Activated CD8-positive, alpha-beta memory T cell treated with anti-CD3 and anti-CD28 coated beads, Interleukin-2, amount 50 U/mL, for 4 hours (primary cell): ENCODE data around the gene FGD1.
"Not testable (repeated sequence)": the region's sequence is repeated elsewhere in the genome, so short reads cannot be mapped to it uniquely, and the experiment has no call there.

Source experiments
- DNase-seq: peaks from one replicate; pipeline ENCODE4 v3.0.0-alpha.2; 2020

FGD1 gene

GRCh38 chrX:54495814-54496516 lies at the start of gene FGD1:
TSS of gene FGD1 (minus strand) at chrX:54496234. CDS start at chrX:54495432, 802 bp downstream.
- DNase-seq = peak; percentile 55

GRCh38 chrX:54542239-54542638 lies 46.2 kb upstream of the FGD1 start:
- DNase-seq = not testable (repeated sequence)

- DNase-seq = no peak
These were observed 44.3 kb upstream of the FGD1 start for GRCh38 chrX:54540289-54540688.

GRCh38 chrX:54534271-54534670 lies 38.2 kb upstream of the FGD1 start:
- DNase-seq = no peak

GRCh38 chrX:54530357-54530900 lies 34.4 kb upstream of the FGD1 start:
- no peak for DNase-seq

- peak; percentile 76 for DNase-seq
These were observed 33.7 kb upstream of the FGD1 start, which contains the start of gene GNL3L for GRCh38 chrX:54529552-54530356. TSS of gene GNL3L (plus strand) at chrX:54530219. CDS start at chrX:54532567, 2,348 bp downstream.

GRCh38 chrX:54529151-54529550 lies 33.1 kb upstream of the FGD1 start:
- no peak for DNase-seq

GRCh38 chrX:54509400-54509799 lies 13.4 kb upstream of the FGD1 start:
- no peak for DNase-seq

- DNase-seq = no peak
These were observed 902 bp upstream of the FGD1 start for GRCh38 chrX:54496936-54497335.

- no peak for DNase-seq
These were observed 451 bp upstream of the FGD1 start for GRCh38 chrX:54496517-54496852.

- DNase-seq = no peak
These were observed 833 bp downstream of the FGD1 start for GRCh38 chrX:54494989-54495813.

- no peak for DNase-seq
These were observed 1.7 kb downstream of the FGD1 start for GRCh38 chrX:54494166-54494988.

- DNase-seq = no peak
These were observed 3.7 kb downstream of the FGD1 start for GRCh38 chrX:54492340-54492739.

- not testable (repeated sequence) for DNase-seq
These were observed 6.2 kb downstream of the FGD1 start for GRCh38 chrX:54489819-54490218.

GRCh38 chrX:54484666-54485065 lies 11.4 kb downstream of the FGD1 start:
- DNase-seq = no peak

- DNase-seq = no peak
These were observed 12.1 kb downstream of the FGD1 start for GRCh38 chrX:54483946-54484345.

- no peak for DNase-seq
These were observed 13.0 kb downstream of the FGD1 start for GRCh38 chrX:54482839-54483593.

- DNase-seq = no peak
These were observed 16.6 kb downstream of the FGD1 start for GRCh38 chrX:54479136-54480111.

- no peak for DNase-seq
These were observed 21.8 kb downstream of the FGD1 start for GRCh38 chrX:54473993-54474859.
